Tibial nerve (tissue), 3 donors: ENCODE results near the gene KIF2A.

Experiments
- POLR2A ChIP-seq, 2 donors: fragments of 450-650 bp; IDR thresholded peaks; one replicate each; pipeline ENCODE4 v1.6.1; 2017; ENCODE audit warnings: antibody characterized with exemption in 2 of 2, mild to moderate bottlenecking in 2 of 2, moderate library complexity in 2 of 2
- TF ChIP-seq, protein P1 (sequence below), 5 experiments: fragments of 200-600 bp in 3 of 5; fragments of 450-650 bp in 2 of 5; sonication (generic) in 3 of 5; IDR thresholded peaks; one replicate each; pipeline ENCODE4 v1.5.1; 2016 to 2019; ENCODE audit warnings: antibody characterized with exemption in 5 of 5, mild to moderate bottlenecking in 3 of 5, moderate library complexity in 2 of 5

DNA sequence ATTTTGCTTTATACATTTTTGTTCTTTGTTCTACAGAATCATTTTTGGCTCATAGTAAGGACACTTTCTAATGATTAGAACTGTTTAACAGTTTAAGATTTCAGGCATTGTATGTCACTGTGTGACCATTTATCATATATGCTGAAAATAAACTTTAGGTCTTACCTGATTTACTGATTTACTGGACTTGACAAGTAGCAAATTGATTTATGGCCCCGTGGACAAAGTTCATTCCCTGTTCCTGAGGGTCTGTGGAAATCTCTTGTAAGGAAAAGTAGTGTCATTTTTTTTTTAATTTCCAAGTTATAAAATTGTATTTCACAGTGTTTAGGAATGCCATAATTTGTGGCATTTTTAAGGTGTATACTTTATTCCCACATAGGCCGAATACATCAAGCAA, 40.7 kb downstream of the KIF2A start:
- TF ChIP-seq, protein P1, sequence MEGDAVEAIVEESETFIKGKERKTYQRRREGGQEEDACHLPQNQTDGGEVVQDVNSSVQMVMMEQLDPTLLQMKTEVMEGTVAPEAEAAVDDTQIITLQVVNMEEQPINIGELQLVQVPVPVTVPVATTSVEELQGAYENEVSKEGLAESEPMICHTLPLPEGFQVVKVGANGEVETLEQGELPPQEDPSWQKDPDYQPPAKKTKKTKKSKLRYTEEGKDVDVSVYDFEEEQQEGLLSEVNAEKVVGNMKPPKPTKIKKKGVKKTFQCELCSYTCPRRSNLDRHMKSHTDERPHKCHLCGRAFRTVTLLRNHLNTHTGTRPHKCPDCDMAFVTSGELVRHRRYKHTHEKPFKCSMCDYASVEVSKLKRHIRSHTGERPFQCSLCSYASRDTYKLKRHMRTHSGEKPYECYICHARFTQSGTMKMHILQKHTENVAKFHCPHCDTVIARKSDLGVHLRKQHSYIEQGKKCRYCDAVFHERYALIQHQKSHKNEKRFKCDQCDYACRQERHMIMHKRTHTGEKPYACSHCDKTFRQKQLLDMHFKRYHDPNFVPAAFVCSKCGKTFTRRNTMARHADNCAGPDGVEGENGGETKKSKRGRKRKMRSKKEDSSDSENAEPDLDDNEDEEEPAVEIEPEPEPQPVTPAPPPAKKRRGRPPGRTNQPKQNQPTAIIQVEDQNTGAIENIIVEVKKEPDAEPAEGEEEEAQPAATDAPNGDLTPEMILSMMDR (IDR thresholded peaks at IDR 0.05) = no peak
- TF ChIP-seq POLR2A (IDR thresholded peaks at IDR 0.05) = no peak
